A673 (cell line): Measurements from ENCODE around the gene SFXN5.

Experiments used
- CTCF ChIP-seq: fragments of 300-800, 200-600 bp; sonication (generic); conservative IDR thresholded peaks from 2 replicates; pipeline ENCODE4 v1.5.1; 2017; ENCODE audit warnings: low read depth, mild to moderate bottlenecking, antibody characterized with exemption, low read length, moderate library complexity, mixed read lengths
- EZH2 ChIP-seq: fragments of 200-600 bp; sonication (generic); IDR thresholded peaks from 2 replicates; pipeline ENCODE4 v1.6.1; 2017; ENCODE audit warnings: borderline replicate concordance, low read depth, mild to moderate bottlenecking, mixed read lengths, antibody characterized with exemption, low read length; ENCODE audit not compliant: poor library complexity, severe bottlenecking

GRCh38 chr2:73088211-73088610 is 16.7 kb upstream of the SFXN5 start:
- no peak for TF ChIP-seq CTCF
- no peak for TF ChIP-seq EZH2
